A673 (cell line): ENCODE results near the gene ARHGEF1. TPM values are rescaled to one million over a fixed set of nuclear protein-coding genes. Genes with fewer than 3 reads are reported as not detected.

Experiments
- BruUV-seq: library from RNA; stranded (reverse); fragments of 400-500 nt; replicated peaks from 2 replicates; lab custom pipeline; 2021; lab: Mats Ljungman, UMichigan
- CTCF ChIA-PET: fragments of 300-600 bp; sonication (Branson Sonifier 250); formaldehyde crosslinking; loops from one replicate; lab custom pipeline; 2022; ENCODE audit warnings: antibody characterized with exemption; lab: Charles Lee
- POLR2A ChIA-PET: fragments of 300-600 bp; sonication (Branson Sonifier 250); formaldehyde crosslinking; loops from one replicate; lab custom pipeline; 2022; ENCODE audit warnings: antibody characterized with exemption; ENCODE audit not compliant: low non-redundant PET; lab: Charles Lee
- DNase-seq: peaks from one replicate; pipeline ENCODE4 v3.0.0-alpha.2; 2015; ENCODE audit warnings: low spot score
- H3K27ac ChIP-seq: fragments of 200-600 bp; sonication (generic); 2 replicates; pipeline ENCODE4 v1.5.1; 2016; ENCODE audit warnings: mixed run types, low read depth, mild to moderate bottlenecking, mixed read lengths, antibody characterized with exemption, low read length; ENCODE audit not compliant: poor library complexity, severe bottlenecking
- H3K27me3 ChIP-seq: fragments of 200-600 bp; sonication (generic); replicated peaks from 2 replicates; pipeline ENCODE4 v1.6.1; 2017; ENCODE audit warnings: mixed run types, low read depth, mild to moderate bottlenecking, mixed read lengths, antibody characterized with exemption, low read length; ENCODE audit not compliant: insufficient read depth, poor library complexity
- H3K36me3 ChIP-seq: fragments of 200-600 bp; sonication (generic); 2 replicates; pipeline ENCODE4 v1.6.1; 2016; ENCODE audit warnings: mixed run types, mild to moderate bottlenecking, mixed read lengths, antibody characterized with exemption, low read length; ENCODE audit not compliant: insufficient read depth, poor library complexity, severe bottlenecking
- H3K4me1 ChIP-seq: fragments of 200-600 bp; sonication (generic); 2 replicates; pipeline ENCODE4 v1.6.1; 2017; ENCODE audit warnings: mixed run types, mild to moderate bottlenecking, mixed read lengths, antibody characterized with exemption, low read length; ENCODE audit not compliant: insufficient read depth, poor library complexity, severe bottlenecking
- H3K4me3 ChIP-seq: fragments of 200-600 bp; sonication (generic); 2 replicates; pipeline ENCODE4 v1.5.1; 2016; ENCODE audit warnings: low read depth, mixed run types, mild to moderate bottlenecking, mixed read lengths, low read length; ENCODE audit not compliant: poor library complexity, severe bottlenecking
- H3K9me3 ChIP-seq: fragments of 200-600 bp; sonication (generic); 2 replicates; pipeline ENCODE4 v1.6.1; 2016; ENCODE audit warnings: mixed run types, low read depth, mild to moderate bottlenecking, mixed read lengths, antibody characterized with exemption, low read length; ENCODE audit not compliant: poor library complexity, severe bottlenecking
- CTCF ChIP-seq: fragments of 300-800, 200-600 bp; sonication (generic); conservative IDR thresholded peaks from 2 replicates; pipeline ENCODE4 v1.5.1; 2017; ENCODE audit warnings: low read depth, mild to moderate bottlenecking, antibody characterized with exemption, low read length, moderate library complexity, mixed read lengths
- EZH2 ChIP-seq: fragments of 200-600 bp; sonication (generic); IDR thresholded peaks from 2 replicates; pipeline ENCODE4 v1.6.1; 2017; ENCODE audit warnings: borderline replicate concordance, low read depth, mild to moderate bottlenecking, mixed read lengths, antibody characterized with exemption, low read length; ENCODE audit not compliant: poor library complexity, severe bottlenecking
- intact Hi-C: fragments of 100-400 bp; cut with micrococcal nuclease; formaldehyde crosslinking; loops from one replicate; pipeline ENCODE4 v1.10.0; 2022; ENCODE audit not compliant: unreplicated experiment
- total RNA-seq: library from RNA; stranded (reverse); gene quantifications from 2 replicates; pipeline ENCODE4 v1.2.3, GENCODE V29; 2021

The ARHGEF1 gene
- total RNA-seq, 1 experiment from 2014 or later, result 164 TPM

GRCh38 chr19:41926028-41926762 is 43.2 kb downstream of the ARHGEF1 start:
- Histone ChIP-seq H3K27ac (no peak overlapping the region), H3K4me1 (peaks cover 26% of the 10 kb centered on the region), H3K36me3 (no peaks in the 10 kb centered on the region), H3K4me3 (no peak overlapping the region), H3K9me3 (no peaks in the 10 kb centered on the region), H3K27me3 (no peaks in the 10 kb centered on the region)
- TF ChIP-seq CTCF (no peak), EZH2 (no peak)
- intact Hi-C loops, result no loop called here
- BruUV-seq, result no TSS peak
- no peak for DNase-seq
- ChIA-PET POLR2A (no interaction called here), CTCF (interaction anchor here (0.7 kb wide), 1 partner anchor 1782 kb away, joined by 16 read pairs; no protein-coding TSS in a partner anchor)

- no peak for TF ChIP-seq EZH2
- no peak for TF ChIP-seq CTCF
- H3K4me3 ChIP-seq, result no peak overlapping the region
- peaks cover 31% of the 10 kb centered on the region for H3K4me1 ChIP-seq
- no peaks in the 10 kb centered on the region for H3K36me3 ChIP-seq
- H3K9me3 ChIP-seq, result no peaks in the 10 kb centered on the region
- BruUV-seq, result no TSS peak
- CTCF ChIA-PET, result no interaction called here
- no peaks in the 10 kb centered on the region for H3K27me3 ChIP-seq
- intact Hi-C loops, result no loop called here
- H3K27ac ChIP-seq, result no peak overlapping the region
- no peak for DNase-seq
- POLR2A ChIA-PET, result no interaction called here
Measured at GRCh38 chr19:41926763-41927496, 43.9 kb downstream of the ARHGEF1 start.

- Histone ChIP-seq H3K36me3 (no peaks in the 10 kb centered on the region), H3K27ac (peak overlapping the region; percentile 28), H3K4me3 (peak overlapping the region; percentile 63), H3K27me3 (no peaks in the 10 kb centered on the region), H3K4me1 (peaks cover 39% of the 10 kb centered on the region), H3K9me3 (no peaks in the 10 kb centered on the region)
- no peak for DNase-seq
- TF ChIP-seq EZH2 (no peak), CTCF (no peak)
- ChIA-PET POLR2A (no interaction called here), CTCF (no interaction called here)
- intact Hi-C loops, result no loop called here
- BruUV-seq, result no TSS peak
Measured at GRCh38 chr19:41927497-41928192, 44.7 kb downstream of the ARHGEF1 start.
